HepG2 (cell line): ENCODE data around the gene KCNK15.

ENCODE experiments used
- CENPX ChIP-seq: sonication (generic); formaldehyde crosslinking; IDR thresholded peaks from 2 replicates; pipeline ENCODE4 v1.9.0; 2021; ENCODE audit warnings: mild to moderate bottlenecking, missing genetic modification reagents, moderate library complexity
- CHCHD3 ChIP-seq: sonication (generic); formaldehyde crosslinking; IDR thresholded peaks from 2 replicates; pipeline ENCODE4 v1.8.0; 2022; ENCODE audit warnings: mild to moderate bottlenecking, missing genetic modification reagents, moderate library complexity
- JUND ChIP-seq: sonication (generic); formaldehyde crosslinking; IDR thresholded peaks from 2 replicates; pipeline ENCODE4 v1.8.0; 2022; ENCODE audit warnings: mild to moderate bottlenecking, missing genetic modification reagents
- MTA3 ChIP-seq: sonication (generic); formaldehyde crosslinking; IDR thresholded peaks from 2 replicates; pipeline ENCODE4 v1.4.0; 2020; ENCODE audit warnings: missing genetic modification reagents
- NR0B2 ChIP-seq: sonication (generic); formaldehyde crosslinking; IDR thresholded peaks from 2 replicates; pipeline ENCODE4 v1.4.0; 2020; ENCODE audit warnings: mild to moderate bottlenecking, missing genetic modification reagents
- POLR2A ChIP-seq, 2 experiments: IDR thresholded peaks; 2 replicates each; pipeline ENCODE4 v1.6.1; 2011; ENCODE audit warnings: low read depth in 2 of 2, low read length in 2 of 2, mild to moderate bottlenecking in 1 of 2, moderate library complexity in 1 of 2; ENCODE audit not compliant: insufficient read depth in 1 of 2
- POLR2G ChIP-seq: fragments of 200-400 bp; formaldehyde crosslinking; IDR thresholded peaks from 2 replicates; pipeline ENCODE4 v1.6.1; 2018; ENCODE audit warnings: mild to moderate bottlenecking, low read depth, low read length, moderate library complexity
- TARDBP ChIP-seq: sonication (generic); formaldehyde crosslinking; IDR thresholded peaks from 2 replicates; pipeline ENCODE4 v1.8.0; 2022; ENCODE audit warnings: mild to moderate bottlenecking, missing genetic modification reagents
- TBP ChIP-seq: sonication (generic); formaldehyde crosslinking; IDR thresholded peaks from 2 replicates; pipeline ENCODE4 v1.5.0; 2020; ENCODE audit warnings: missing genetic modification reagents
- THAP7 ChIP-seq: sonication (generic); formaldehyde crosslinking; IDR thresholded peaks from 2 replicates; pipeline ENCODE4 v1.8.1; 2023; ENCODE audit warnings: mild to moderate bottlenecking, missing genetic modification reagents
- USF2 ChIP-seq, 2 experiments: sonication (generic) in 1 of 2; formaldehyde crosslinking in 1 of 2; IDR thresholded peaks; 2 replicates each; pipeline versions ENCODE4 v1.5.1 to v1.6.1; 2011 to 2020; ENCODE audit warnings: borderline replicate concordance in 1 of 2, low read depth in 1 of 2, low read length in 1 of 2, mild to moderate bottlenecking in 1 of 2, missing genetic modification reagents in 1 of 2, moderate library complexity in 1 of 2
- ZNF33B ChIP-seq: sonication (generic); formaldehyde crosslinking; IDR thresholded peaks from 2 replicates; pipeline ENCODE4 v1.5.1; 2020; ENCODE audit warnings: mild to moderate bottlenecking, missing genetic modification reagents

- TF ChIP-seq JUND (CRISPR knock-in tag) (no peak), POLR2A (IDR thresholded peaks at IDR 0.05; ENCODE audit: insufficient read depth in 1 of 2, low read depth in 2 of 2, low read length in 2 of 2) (no peak), TBP (no peak), THAP7 (CRISPR knock-in tag) (no peak), CHCHD3 (CRISPR knock-in tag) (no peak), NR0B2 (CRISPR knock-in tag) (no peak), ZNF33B (no peak), USF2 (IDR thresholded peaks at IDR 0.05; ENCODE audit: low read depth, low read length) (no peak), USF2 (CRISPR knock-in tag; IDR thresholded peaks at IDR 0.05; ENCODE audit: borderline replicate concordance) (no peak), TARDBP (CRISPR knock-in tag) (no peak), POLR2G (no peak), MTA3 (CRISPR knock-in tag) (no peak), CENPX (CRISPR knock-in tag) (no peak)
Observed at GRCh38 chr20:44735816-44736169, 9.9 kb upstream of the KCNK15 start.
